ENCODE data around the gene MPPED1.

- TF ChIP-seq MAX (CRISPR knock-in tag; IDR thresholded peaks at IDR 0.05): no peak
- no peak for TF ChIP-seq TEAD4 (CRISPR knock-in tag; IDR thresholded peaks at IDR 0.05)
- no peak for TF ChIP-seq MLX (CRISPR knock-in tag; IDR thresholded peaks at IDR 0.05)
- no peak for TF ChIP-seq CTCF (IDR thresholded peaks at IDR 0.05)
- TF ChIP-seq ZNF263 (CRISPR knock-in tag; IDR thresholded peaks at IDR 0.05; ENCODE audit: low read depth): no peak
Measured at GRCh38 chr22:43512279-43512678, 100.5 kb downstream of the MPPED1 start.

Measured in WTC11 (cell line).